GM12872 (cell line): ENCODE measurements around the gene ALOX5.

Experiments
- TF ChIP-seq, protein P1 (sequence below): IDR thresholded peaks from 3 replicates; pipeline ENCODE4 v1.5.1; 2011; ENCODE audit warnings: low read depth, mild to moderate bottlenecking, low read length, moderate library complexity; ENCODE audit not compliant: insufficient read depth

The ALOX5 gene

DNA sequence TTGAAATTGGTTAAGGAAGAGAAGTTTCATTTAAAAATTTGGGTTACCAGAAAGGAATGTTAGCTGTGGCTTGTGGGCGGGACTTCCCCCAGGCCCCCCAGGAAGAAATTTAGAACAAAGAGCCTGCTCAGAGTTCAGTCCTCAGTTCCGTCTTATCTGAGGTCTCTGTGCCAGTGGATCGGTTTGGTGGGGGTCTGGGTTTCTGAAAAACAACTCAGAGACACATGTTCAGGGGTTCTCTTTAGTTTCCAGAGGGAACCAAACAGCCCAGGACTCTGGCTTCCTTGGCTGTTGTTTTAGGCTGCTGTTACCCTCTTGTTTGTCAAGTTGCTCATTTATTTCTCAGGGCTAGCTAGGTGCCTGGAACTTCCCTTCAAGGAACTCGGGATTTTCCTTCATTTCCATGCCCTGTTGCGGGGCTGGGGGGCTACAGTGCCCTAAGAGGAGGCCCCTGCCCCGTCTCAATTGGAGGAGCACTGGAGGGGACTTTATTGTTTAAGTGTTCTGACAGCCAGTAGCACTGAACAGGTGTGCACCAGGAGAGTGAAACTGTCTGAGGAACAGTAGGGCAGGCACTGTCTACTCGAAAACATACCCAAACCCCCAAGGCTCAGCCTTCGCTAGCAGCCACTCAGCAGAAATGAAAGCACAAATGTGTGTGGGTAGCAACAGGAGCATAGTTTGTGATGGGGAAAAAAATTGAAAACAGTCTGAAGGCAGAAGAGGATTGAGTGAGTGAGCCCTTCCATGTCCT is 59.9 kb downstream of the ALOX5 start:
- TF ChIP-seq, protein P1, sequence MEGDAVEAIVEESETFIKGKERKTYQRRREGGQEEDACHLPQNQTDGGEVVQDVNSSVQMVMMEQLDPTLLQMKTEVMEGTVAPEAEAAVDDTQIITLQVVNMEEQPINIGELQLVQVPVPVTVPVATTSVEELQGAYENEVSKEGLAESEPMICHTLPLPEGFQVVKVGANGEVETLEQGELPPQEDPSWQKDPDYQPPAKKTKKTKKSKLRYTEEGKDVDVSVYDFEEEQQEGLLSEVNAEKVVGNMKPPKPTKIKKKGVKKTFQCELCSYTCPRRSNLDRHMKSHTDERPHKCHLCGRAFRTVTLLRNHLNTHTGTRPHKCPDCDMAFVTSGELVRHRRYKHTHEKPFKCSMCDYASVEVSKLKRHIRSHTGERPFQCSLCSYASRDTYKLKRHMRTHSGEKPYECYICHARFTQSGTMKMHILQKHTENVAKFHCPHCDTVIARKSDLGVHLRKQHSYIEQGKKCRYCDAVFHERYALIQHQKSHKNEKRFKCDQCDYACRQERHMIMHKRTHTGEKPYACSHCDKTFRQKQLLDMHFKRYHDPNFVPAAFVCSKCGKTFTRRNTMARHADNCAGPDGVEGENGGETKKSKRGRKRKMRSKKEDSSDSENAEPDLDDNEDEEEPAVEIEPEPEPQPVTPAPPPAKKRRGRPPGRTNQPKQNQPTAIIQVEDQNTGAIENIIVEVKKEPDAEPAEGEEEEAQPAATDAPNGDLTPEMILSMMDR = no peak

DNA sequence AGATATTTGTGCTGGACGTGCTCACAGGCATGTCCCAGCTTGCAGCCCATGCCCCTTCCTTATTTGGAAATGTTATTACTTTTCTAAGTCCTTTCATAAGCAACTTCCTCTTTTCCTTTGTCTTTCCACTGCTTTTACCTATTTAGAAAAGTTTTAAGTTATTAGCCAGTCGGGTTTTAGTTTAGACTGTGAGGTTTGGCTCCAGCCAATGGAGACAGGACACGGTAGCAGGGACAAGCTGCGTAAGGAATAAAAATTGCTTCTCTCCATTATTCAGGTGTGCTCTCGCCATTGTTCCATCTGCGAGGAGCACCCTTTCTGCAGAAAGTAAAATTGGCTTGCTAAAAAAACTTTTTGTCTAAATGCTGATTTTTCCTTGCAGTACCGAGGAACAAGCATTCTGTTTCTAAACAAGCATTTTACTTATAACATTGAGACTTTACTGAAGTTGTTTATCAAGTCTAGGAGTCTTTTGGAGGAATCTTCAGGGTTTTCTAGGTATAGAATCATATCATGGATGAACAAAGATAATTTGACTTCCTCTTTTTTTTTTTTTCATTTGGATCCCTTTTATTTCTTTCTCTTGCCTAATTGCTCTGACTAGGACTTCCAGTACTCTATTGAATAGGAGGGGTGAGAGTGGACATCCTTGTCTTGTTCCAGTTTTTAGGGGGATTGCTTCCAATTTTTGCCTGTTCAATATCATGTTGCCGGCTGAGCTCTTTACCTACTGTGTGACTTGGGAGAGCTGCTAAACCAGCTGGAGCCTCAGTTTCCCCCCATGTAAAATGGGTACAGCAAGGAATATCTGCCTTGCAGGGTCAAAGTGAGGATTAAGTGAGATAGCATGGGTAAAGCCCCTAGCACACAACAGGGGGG is 63.8 kb downstream of the ALOX5 start:
- TF ChIP-seq, protein P1 = no peak

DNA sequence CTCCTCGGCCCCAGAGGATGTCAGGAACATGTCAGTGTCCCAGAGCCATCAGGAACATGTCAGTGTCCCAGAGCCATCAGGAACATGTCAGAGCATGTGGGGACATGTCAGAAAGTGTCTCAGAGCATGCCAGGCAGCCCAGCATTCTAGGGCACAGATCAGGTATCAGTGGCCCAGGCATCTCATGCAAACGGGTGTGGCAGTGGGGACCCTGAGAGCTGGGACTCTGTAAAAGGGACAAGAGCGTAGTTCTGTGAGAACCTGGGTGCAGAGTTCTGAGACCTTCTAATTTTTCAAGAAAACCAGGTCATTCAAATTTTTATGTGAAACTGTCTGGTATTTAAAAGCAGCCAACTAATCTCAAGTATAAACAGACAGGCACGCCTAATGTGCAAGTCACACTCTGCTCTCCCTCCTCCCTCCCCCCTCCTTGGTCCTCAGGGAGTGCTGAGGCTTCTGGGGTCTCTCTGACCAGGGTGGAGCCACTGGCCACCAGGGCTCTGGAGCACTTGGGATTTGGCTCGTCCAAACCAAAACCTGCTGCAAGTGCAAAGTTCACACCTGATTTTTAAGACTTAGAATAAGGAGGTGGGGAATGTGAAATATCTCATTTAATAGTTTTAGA is 64.6 kb downstream of the ALOX5 start:
- TF ChIP-seq, protein P1 = no peak

DNA sequence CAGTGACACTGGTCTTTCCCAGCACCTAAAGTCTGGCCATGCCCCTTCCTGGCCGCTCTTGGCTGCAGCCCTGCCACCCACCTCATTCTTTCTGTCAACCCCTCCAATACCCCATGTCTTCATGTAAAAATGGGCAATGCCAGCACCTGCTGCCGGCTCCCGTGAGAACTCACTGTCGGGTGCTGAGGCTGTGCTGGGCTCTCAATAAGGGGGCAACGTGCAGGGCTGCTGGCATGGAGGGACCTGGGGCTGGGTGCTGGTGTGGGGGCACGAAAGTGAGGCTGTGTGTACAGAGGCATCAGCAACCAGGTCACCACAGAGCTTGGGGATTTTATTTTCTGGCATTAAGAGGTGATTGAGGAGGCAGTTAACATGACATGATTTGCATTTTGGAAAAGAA is 65.3 kb downstream of the ALOX5 start:
- TF ChIP-seq, protein P1 = no peak

DNA sequence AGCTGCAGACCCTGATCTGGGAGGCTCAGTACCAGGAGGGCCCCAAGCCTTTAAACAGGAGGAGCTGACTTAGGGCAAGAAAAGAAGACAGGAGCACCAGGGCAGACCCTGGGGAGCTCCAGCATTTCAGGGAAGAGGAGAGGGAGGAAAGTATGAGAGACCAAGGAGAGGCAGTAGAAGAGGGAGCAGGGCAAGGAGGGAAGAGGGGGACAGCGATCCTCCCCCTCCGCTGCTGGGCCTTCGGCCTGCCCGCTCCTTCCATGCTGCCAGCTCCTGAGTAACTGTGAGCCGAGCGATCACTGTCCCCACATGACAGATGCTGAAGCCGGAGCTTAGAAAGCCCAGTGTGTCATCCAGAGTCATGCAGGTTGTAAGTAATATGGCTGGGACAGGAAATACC is 65.9 kb downstream of the ALOX5 start:
- TF ChIP-seq, protein P1 = no peak

DNA sequence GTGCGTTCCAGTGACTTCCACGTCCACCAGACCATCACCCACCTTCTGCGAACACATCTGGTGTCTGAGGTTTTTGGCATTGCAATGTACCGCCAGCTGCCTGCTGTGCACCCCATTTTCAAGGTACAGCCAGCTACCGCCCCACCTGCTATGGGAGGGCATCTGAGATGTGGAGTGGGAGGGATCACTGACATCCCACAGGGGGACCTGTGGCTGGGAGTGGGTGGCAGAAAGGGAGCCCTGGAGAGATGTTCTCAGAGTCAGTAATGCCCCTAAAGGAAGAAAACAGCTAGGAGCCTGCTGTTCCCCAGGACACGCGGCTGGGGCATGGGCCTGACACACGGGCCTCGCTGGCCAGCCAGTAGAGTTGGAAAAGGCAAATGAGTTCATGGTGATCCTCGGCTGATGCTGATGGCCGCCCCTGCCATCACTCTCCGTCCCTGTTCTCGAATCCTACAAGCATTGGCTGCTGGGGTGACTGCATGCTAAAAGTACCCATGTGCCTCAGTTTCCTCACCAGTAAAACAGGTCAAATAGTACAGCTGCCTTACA is 66.6 kb downstream of the ALOX5 start:
- TF ChIP-seq, protein P1 = no peak
